ENCODE results near the gene RMND5B. TPM values are rescaled to one million over a fixed set of nuclear protein-coding genes. Genes with fewer than 3 reads are reported as not detected.

Gene RMND5B
- polyA plus RNA-seq, 1 of the 3 experiments (the other 2 are of a cell fraction), result 42.8 TPM

- H3K79me2 ChIP-seq (ENCODE audit: insufficient read depth), result no peaks in the 10 kb centered on the region
- no peaks in the 10 kb centered on the region for H3K27me3 ChIP-seq (ENCODE audit: insufficient read depth)
- no peaks in the 10 kb centered on the region for H3F3A ChIP-seq (replicated peaks; ENCODE audit: insufficient read depth)
- H3K9ac ChIP-seq, result no peak overlapping the region
- no peaks in the 10 kb centered on the region for H3K9me2 ChIP-seq
- H3K4me2 ChIP-seq, result no peak overlapping the region
- WGBS (ENCODE audit: low lambda C conversion rate), result 80% methylated on average over 5 of the region's 5 CpGs
- H3K9me3 ChIP-seq, result no peaks in the 10 kb centered on the region
- H3K4me1 ChIP-seq (ENCODE audit: control insufficient read depth in 1 of 2, insufficient read depth in 2 of 2, low read depth in 1 of 2, low read length in 1 of 2), result peaks cover 0 to 8% of the 10 kb centered on the region in 2 experiments; a peak in 1 of 4 replicates
- POLR2A ChIA-PET, result interaction anchor here (0.9 kb wide), 1 partner anchor 11 kb away, joined by 3 read pairs; no protein-coding TSS in a partner anchor
- no peak overlapping the region for H3K4me3 ChIP-seq (ENCODE audit: low read depth in 2 of 2, low read length in 1 of 2)
- H4K20me1 ChIP-seq (ENCODE audit: insufficient read depth), result no peaks in the 10 kb centered on the region
- no peak for DNase-seq
- CTCF ChIA-PET, result interaction anchor here (1.4 kb wide), 1 partner anchor 85 kb away, joined by 8 read pairs; no protein-coding TSS in a partner anchor
- TF ChIP-seq CTCF (IDR thresholded peaks at IDR 0.05) (no peak), GABPA (IDR thresholded peaks at IDR 0.05; ENCODE audit: low read depth) (no peak), MXI1 (IDR thresholded peaks at IDR 0.05; ENCODE audit: low read depth, low read length) (no peak), RFX5 (IDR thresholded peaks at IDR 0.05; ENCODE audit: low read length) (no peak), MAX (IDR thresholded peaks at IDR 0.05; ENCODE audit: low read depth) (no peak), NFIC (IDR thresholded peaks at IDR 0.05; ENCODE audit: borderline replicate concordance) (no peak), USF1 (IDR thresholded peaks at IDR 0.05; ENCODE audit: borderline replicate concordance, low read depth) (no peak), IRF3 (IDR thresholded peaks at IDR 0.05; ENCODE audit: low read depth, low read length) (no peak), ELF1 (IDR thresholded peaks at IDR 0.05) (no peak), FOXM1 (IDR thresholded peaks at IDR 0.05; ENCODE audit: low read depth) (no peak), MEF2A (IDR thresholded peaks at IDR 0.05; ENCODE audit: borderline replicate concordance, low read depth) (no peak)
- H3K36me3 ChIP-seq (replicated peaks in 1 of 2; ENCODE audit: control insufficient read depth in 1 of 2, insufficient read depth in 2 of 2, low read length in 1 of 2), result no peaks in the 10 kb centered on the region
- H2AFZ ChIP-seq (ENCODE audit: low read depth), result no peak overlapping the region
- no peak overlapping the region for H3K27ac ChIP-seq (ENCODE audit: low read depth in 2 of 2, low read length in 1 of 2)
Observed at GRCh38 chr5:178160176-178160575, 29.4 kb downstream of the RMND5B start.

GRCh38 chr5:178162481-178162880 lies 31.7 kb downstream of the RMND5B start:
- Histone ChIP-seq H2AFZ (ENCODE audit: low read depth) (no peak overlapping the region), H3K4me1 (ENCODE audit: control insufficient read depth in 1 of 2, insufficient read depth in 2 of 2, low read depth in 1 of 2, low read length in 1 of 2) (peaks cover 0 to 8% of the 10 kb centered on the region in 2 experiments; a peak in 1 of 4 replicates), H3K27ac (ENCODE audit: low read depth in 2 of 2, low read length in 1 of 2) (no peak overlapping the region), H3K4me2 (no peak overlapping the region), H3K79me2 (ENCODE audit: insufficient read depth) (no peaks in the 10 kb centered on the region), H3F3A (replicated peaks; ENCODE audit: insufficient read depth) (no peaks in the 10 kb centered on the region), H4K20me1 (ENCODE audit: insufficient read depth) (no peaks in the 10 kb centered on the region), H3K9me2 (no peaks in the 10 kb centered on the region), H3K9ac (no peak overlapping the region), H3K9me3 (no peaks in the 10 kb centered on the region), H3K27me3 (ENCODE audit: insufficient read depth) (no peaks in the 10 kb centered on the region), H3K4me3 (ENCODE audit: low read depth in 2 of 2, low read length in 1 of 2) (no peak overlapping the region), H3K36me3 (replicated peaks in 1 of 2; ENCODE audit: control insufficient read depth in 1 of 2, insufficient read depth in 2 of 2, low read length in 1 of 2) (no peaks in the 10 kb centered on the region)
- no peak for DNase-seq
- 80% methylated on average over 9 of the region's 9 CpGs for WGBS (ENCODE audit: low lambda C conversion rate)
- ChIA-PET POLR2A (interaction anchor here (0.9 kb wide), 1 partner anchor 9 kb away, joined by 3 read pairs; the partner anchor contains the start of gene NHP2), CTCF (interaction anchor here (1.0 to 3.2 kb wide), 5 partner anchors 9 to 100 kb away, joined by 3 to 59 read pairs (median 5); partner anchors contain the start of gene NHP2)
- TF ChIP-seq RXRA (IDR thresholded peaks at IDR 0.05; ENCODE audit: borderline replicate concordance, low read depth) (no peak), ELF1 (IDR thresholded peaks at IDR 0.05) (no peak), REST (IDR thresholded peaks at IDR 0.05; ENCODE audit: low read depth, low read length) (no peak), TEAD4 (IDR thresholded peaks at IDR 0.05; ENCODE audit: borderline replicate concordance, insufficient read depth) (no peak), GABPA (IDR thresholded peaks at IDR 0.05; ENCODE audit: low read depth) (no peak), RAD21 (IDR thresholded peaks at IDR 0.05; ENCODE audit: low read length) (no peak), NRF1 (IDR thresholded peaks at IDR 0.05; ENCODE audit: low read depth, low read length) (no peak), EP300 (IDR thresholded peaks at IDR 0.05; ENCODE audit: borderline replicate concordance in 1 of 2, low read depth in 1 of 2, low read length in 1 of 2) (no peak), SMC3 (IDR thresholded peaks at IDR 0.05; ENCODE audit: low read depth, low read length) (no peak), CTCF (IDR thresholded peaks at IDR 0.05) (no peak)
